ENCODE measurements around the gene MED12. TPM values are rescaled to one million over a fixed set of nuclear protein-coding genes. Genes with fewer than 3 reads are reported as not detected.

MED12 gene
- polyA plus RNA-seq, 6 donors from 2014 or later: 7.2 to 20.3 (median 9.0) TPM

DNA sequence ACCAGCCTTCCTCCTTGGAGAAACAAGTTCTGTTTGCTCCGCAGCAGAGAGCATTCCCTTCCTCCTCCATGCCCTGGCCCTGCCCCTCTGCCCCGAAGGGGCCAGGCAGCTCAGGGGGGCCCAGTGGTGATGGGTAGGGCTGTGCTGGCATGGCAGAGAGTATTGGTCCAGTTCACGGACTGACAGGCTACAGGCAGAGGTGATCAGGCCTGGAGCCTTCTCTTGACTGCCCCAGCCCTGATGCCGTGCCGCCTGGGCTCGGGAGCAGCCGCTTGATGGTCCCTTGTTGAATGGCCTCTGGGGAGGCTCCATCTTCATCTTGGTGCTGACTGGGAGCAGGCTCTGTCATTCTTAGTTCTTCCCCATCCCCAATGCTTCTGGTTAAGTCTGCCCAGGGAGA, 35.8 kb downstream of the MED12 start:
- DNase-seq (no peak), ATAC-seq (ENCODE audit: low read depth in 2 of 2) (no peak)
- Mint-ChIP-seq H3K4me3 (peak overlapping the region in 1 of 8 donors; percentile 33), H3K36me3 (no peaks in the 10 kb centered on the region), H3K4me1 (peaks cover 10 to 33% (median 19%) of the 10 kb centered on the region in 3 donors), H3K27ac (peak overlapping the region in 1 of 6 donors; percentile 86), H3K27me3 (no peaks in the 10 kb centered on the region), H3K9me3 (peaks cover 0 to 2% (median 0%) of the 10 kb centered on the region in 7 donors)

DNA sequence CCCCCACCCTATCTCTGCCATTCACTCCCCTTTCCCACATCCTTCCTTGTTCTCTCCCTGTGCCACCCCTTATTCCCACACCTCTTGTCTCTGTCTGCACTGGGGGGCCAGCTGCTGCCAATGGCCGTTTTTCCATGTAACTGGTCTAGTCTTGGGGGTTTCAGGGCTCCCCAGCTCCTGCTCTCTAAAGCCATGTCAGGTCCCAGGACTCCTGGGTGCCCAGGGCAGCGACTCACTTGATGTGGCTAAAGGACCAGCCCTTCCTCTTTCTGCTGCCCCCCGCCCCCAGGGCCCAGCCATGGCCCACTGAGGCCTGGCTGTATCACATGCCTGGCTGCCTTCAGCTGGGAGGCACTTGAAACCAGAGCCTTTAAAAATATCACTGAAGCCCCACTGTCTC, 36.2 kb downstream of the MED12 start:
- H3K4me3 Mint-ChIP-seq: no peak overlapping the region
- peaks cover 11 to 33% (median 19%) of the 10 kb centered on the region in 3 donors for H3K4me1 Mint-ChIP-seq
- H3K27ac Mint-ChIP-seq: peak overlapping the region in 2 of 6 donors; percentile 86 to 97
- DNase-seq (no peak), ATAC-seq (ENCODE audit: low read depth in 2 of 2) (no peak)
- H3K36me3 Mint-ChIP-seq: no peaks in the 10 kb centered on the region
- H3K9me3 Mint-ChIP-seq: peaks cover 0 to 2% (median 0%) of the 10 kb centered on the region in 7 donors
- no peaks in the 10 kb centered on the region for H3K27me3 Mint-ChIP-seq

DNA sequence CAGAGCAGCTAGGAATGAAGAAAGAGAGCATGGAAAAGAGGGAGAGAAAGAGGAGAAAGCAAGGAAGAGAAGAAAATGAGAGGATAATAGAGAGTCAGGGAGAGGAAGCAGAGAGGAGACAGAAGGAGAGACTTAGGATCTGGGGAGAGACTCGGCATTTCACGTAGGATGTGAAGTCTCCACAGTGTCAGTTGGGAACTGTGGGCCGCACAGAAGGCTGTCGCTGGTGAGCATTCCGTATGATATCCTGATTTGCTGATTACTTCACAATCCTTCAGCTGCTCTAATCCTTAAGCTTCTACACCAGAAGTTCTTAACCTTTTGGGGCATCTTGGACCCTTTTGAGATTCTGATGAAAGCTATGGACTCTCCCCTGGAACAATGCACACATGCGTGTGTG, 40.2 kb downstream of the MED12 start:
- H3K36me3 Mint-ChIP-seq: no peaks in the 10 kb centered on the region
- peak overlapping the region in 1 of 6 donors; percentile 23 for H3K27ac Mint-ChIP-seq
- no peak overlapping the region for H3K4me3 Mint-ChIP-seq

DNA sequence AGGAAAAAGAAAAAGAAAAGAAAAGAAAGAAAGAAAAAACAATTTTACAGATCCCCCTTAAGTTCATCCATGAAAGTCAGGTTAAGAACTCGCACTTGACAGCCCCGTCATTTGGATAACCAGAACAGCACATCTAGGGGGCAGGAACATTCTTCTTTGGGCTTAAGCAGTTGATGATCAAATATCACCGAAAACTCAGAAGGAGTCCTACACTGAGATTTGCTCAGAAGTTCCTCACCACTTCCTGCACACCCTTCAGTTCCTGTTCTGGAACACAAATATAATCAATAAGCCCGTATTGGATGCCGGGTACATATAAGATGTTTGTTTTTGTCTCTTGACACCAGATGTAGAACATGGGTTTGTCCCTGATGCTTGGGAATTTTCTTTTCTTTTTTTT, 40.9 kb downstream of the MED12 start:
- no peak for ATAC-seq (ENCODE audit: low read depth in 2 of 2)
- Mint-ChIP-seq H3K27ac (peak overlapping the region in 1 of 6 donors; percentile 69), H3K27me3 (no peaks in the 10 kb centered on the region), H3K36me3 (no peaks in the 10 kb centered on the region), H3K4me3 (no peak overlapping the region), H3K9me3 (no peaks in the 10 kb centered on the region), H3K4me1 (peaks cover 13 to 31% (median 13%) of the 10 kb centered on the region in 3 donors)
- DNase-seq: no peak

More for the DNA sequence above, 40.2 kb downstream of the MED12 start:
- Mint-ChIP-seq H3K4me1 (peaks cover 13 to 31% (median 14%) of the 10 kb centered on the region in 3 donors), H3K27me3 (no peaks in the 10 kb centered on the region), H3K9me3 (no peaks in the 10 kb centered on the region)
- ATAC-seq (ENCODE audit: low read depth in 2 of 2) (no peak), DNase-seq (no peak)

DNA sequence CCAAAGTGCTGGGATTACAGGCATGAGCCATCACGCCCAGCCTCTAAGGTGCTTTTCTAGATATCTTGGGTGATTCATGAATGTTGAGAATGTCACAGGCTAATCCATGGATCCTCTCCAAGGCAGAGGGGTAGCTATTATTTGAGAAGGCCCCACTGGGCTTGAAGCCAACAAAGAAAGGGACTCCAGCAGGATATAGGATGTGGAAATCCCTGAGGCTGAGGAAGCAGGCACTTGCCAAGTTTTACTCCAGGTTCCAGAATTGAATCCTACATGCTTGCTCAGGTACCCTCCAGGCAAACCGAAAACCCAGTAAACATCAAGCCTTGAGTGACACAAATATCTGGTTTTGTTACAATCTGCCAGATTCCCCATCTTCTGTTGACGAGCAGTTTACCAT, 42.1 kb downstream of the MED12 start:
- Mint-ChIP-seq H3K4me1 (peaks cover 9 to 27% (median 13%) of the 10 kb centered on the region in 3 donors), H3K27me3 (no peaks in the 10 kb centered on the region), H3K4me3 (no peak overlapping the region), H3K36me3 (no peaks in the 10 kb centered on the region), H3K9me3 (no peaks in the 10 kb centered on the region), H3K27ac (no peak overlapping the region)
- no peak for DNase-seq
- ATAC-seq (ENCODE audit: low read depth in 2 of 2): no peak

DNA sequence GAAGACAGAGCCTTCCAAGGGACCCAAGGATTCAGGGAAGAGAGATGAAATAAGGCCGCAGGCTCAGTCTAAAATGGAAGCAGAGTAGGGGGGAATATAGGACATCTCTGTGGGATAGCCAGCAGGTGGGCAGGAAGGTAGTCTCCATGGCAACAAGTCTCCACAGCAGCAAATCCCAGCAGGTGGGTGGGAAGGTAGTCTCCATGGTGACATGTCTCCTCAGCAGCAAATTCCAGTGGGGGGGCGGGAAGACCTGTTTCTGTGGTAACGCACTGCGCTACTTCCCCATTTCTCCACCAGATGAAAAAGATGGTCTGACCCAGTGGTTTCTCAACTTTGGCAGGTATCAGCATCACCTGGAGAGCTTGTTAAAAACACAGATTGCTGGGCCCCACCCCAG, 44.6 kb downstream of the MED12 start:
- Mint-ChIP-seq H3K9me3 (no peaks in the 10 kb centered on the region), H3K4me3 (no peak overlapping the region), H3K27ac (no peak overlapping the region), H3K27me3 (no peaks in the 10 kb centered on the region), H3K4me1 (peaks cover 8 to 15% (median 12%) of the 10 kb centered on the region in 3 donors), H3K36me3 (no peaks in the 10 kb centered on the region)
- DNase-seq: no peak
- no peak for ATAC-seq (ENCODE audit: low read depth in 2 of 2)

DNA sequence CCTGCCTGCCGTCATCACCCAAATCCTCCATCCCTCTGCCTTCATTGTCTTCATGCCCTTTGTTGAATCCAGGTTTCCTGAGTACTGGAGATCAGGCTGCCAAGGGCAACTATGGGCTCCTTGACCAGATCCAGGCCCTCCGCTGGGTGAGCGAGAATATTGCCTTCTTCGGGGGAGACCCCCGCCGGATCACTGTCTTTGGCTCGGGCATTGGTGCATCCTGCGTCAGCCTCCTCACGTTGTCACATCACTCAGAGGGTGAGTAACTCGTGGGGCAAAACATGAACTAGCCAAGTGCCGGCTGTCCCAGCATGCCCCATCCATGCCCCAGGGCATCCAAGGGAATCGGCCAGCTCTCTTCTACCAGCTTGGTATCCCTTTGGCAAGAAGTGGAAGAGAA, 45.7 kb downstream of the MED12 start:
- ATAC-seq (ENCODE audit: low read depth in 2 of 2) (no peak), DNase-seq (no peak)
- H3K27ac Mint-ChIP-seq: peak overlapping the region in 1 of 6 donors; percentile 64
- H3K4me1 Mint-ChIP-seq: peaks cover 8 to 9% (median 9%) of the 10 kb centered on the region in 3 donors
- no peaks in the 10 kb centered on the region for H3K27me3 Mint-ChIP-seq
- H3K4me3 Mint-ChIP-seq: peak overlapping the region in 1 of 8 donors; percentile 24
- no peaks in the 10 kb centered on the region for H3K9me3 Mint-ChIP-seq
- H3K36me3 Mint-ChIP-seq: no peaks in the 10 kb centered on the region

DNA sequence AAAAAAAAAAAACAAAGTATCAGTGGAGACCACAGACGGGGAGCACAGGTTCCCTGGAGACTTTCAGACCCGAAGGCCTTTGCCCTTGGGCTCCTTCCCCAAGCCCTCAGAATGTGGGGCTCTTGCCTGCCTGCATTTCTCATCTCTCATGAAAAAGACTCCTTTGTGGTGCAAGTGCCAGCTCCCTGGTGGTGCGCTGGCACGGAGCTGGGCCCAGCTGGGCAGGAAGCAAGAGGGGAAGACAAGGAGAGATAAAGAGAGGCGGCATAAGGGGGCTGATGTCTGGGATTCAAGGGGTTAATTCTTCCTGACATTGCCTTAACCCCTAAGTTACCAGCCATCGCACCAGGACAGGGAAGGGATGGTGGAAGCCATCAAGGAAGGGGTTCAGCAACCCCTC, 48.1 kb downstream of the MED12 start:
- no peak overlapping the region for H3K27ac Mint-ChIP-seq
- no peaks in the 10 kb centered on the region for H3K36me3 Mint-ChIP-seq
- H3K4me3 Mint-ChIP-seq: no peak overlapping the region
- peaks cover 0 to 4% (median 0%) of the 10 kb centered on the region in 3 donors for H3K27me3 Mint-ChIP-seq
- H3K4me1 Mint-ChIP-seq: peaks cover 12 to 14% (median 12%) of the 10 kb centered on the region in 3 donors
- no peaks in the 10 kb centered on the region for H3K9me3 Mint-ChIP-seq
- ATAC-seq (ENCODE audit: low read depth in 2 of 2) (no peak), DNase-seq (no peak)

DNA sequence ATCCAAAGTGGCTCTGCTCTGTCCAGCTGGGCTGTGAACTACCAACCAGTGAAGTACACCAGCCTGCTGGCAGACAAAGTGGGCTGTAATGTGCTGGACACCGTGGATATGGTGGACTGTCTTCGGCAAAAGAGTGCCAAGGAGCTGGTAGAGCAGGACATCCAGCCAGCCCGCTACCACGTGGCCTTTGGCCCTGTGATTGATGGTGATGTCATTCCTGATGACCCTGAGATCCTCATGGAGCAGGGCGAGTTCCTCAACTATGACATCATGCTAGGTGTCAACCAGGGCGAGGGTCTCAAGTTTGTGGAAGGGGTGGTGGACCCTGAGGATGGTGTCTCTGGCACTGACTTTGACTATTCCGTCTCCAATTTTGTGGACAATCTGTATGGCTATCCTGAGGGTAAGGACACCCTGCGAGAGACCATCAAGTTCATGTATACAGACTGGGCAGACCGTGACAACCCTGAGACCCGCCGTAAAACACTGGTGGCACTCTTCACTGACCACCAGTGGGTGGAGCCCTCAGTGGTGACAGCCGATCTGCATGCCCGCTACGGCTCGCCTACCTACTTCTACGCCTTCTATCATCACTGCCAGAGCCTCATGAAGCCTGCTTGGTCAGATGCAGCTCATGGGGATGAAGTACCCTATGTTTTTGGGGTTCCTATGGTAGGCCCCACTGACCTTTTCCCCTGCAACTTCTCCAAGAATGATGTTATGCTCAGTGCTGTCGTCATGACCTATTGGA, 48.8 kb downstream of the MED12 start:
- H3K27ac Mint-ChIP-seq: peak overlapping the region in 1 of 6 donors; percentile 60
- ATAC-seq (ENCODE audit: low read depth in 2 of 2): no peak
- DNase-seq: no peak
- no peaks in the 10 kb centered on the region for H3K36me3 Mint-ChIP-seq
- H3K9me3 Mint-ChIP-seq: no peaks in the 10 kb centered on the region
- H3K4me3 Mint-ChIP-seq: peak overlapping the region in 1 of 8 donors; percentile 29
- peaks cover 15 to 17% (median 16%) of the 10 kb centered on the region in 3 donors for H3K4me1 Mint-ChIP-seq
- H3K27me3 Mint-ChIP-seq: peaks cover 0 to 7% (median 0%) of the 10 kb centered on the region in 3 donors

DNA sequence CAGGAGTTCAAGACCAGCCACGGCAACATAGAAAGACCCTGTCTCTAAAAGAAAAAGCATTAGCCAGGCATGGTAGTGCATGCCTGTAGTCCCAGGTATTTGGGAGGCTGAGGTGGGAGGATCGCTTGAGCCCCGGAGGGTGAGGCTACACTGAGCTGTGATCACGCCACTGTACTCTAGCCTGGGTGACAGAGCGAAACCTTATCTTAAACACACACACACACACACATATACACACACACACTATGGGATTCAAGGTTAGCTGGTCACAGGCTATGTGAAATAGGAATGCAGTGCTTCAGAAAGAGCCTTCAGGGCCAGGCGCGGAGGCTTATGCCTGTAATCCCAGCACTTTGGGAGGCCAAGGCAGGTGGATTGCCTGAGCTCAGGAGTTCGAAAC, 49.7 kb downstream of the MED12 start:
- no peak for DNase-seq
- Mint-ChIP-seq H3K9me3 (no peaks in the 10 kb centered on the region), H3K4me1 (peaks cover 9 to 17% (median 16%) of the 10 kb centered on the region in 3 donors), H3K4me3 (no peak overlapping the region), H3K27ac (peak overlapping the region in 1 of 6 donors; percentile 12), H3K27me3 (peaks cover 0 to 7% (median 0%) of the 10 kb centered on the region in 3 donors), H3K36me3 (no peaks in the 10 kb centered on the region)
- ATAC-seq (ENCODE audit: low read depth in 2 of 2): no peak

DNA sequence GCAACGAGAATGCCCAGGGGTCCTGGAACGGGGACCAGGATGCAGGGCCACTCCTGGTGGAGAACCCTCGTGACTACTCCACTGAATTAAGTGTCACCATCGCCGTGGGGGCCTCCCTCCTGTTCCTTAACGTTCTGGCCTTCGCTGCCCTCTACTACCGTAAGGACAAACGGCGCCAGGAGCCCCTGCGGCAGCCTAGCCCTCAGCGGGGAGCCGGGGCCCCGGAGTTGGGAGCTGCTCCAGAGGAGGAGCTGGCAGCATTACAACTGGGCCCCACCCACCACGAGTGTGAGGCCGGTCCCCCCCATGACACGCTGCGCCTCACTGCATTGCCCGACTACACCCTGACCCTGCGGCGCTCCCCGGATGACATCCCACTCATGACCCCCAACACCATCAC, 51.2 kb downstream of the MED12 start:
- no peak for ATAC-seq (ENCODE audit: low read depth in 2 of 2)

DNA sequence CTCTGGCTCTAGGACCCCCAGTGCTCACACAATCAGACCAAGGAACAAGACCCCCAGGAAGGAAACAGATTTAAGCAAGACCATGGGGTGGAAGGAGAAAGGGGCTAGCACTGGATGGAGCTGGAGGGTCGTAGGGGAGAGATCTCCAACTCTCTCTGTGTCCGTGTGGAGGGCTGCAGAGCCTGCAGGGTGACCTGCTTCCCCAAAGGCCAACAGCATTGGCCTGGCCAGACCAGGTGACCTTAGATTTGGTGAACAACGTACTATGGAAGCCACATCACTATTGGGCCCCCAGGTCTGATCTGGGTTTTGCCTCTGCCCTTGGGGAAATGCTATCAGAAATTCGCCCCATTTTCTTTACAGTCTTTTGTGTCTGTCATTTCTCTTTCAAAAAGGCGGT, 52.3 kb downstream of the MED12 start:
- Mint-ChIP-seq H3K4me1 (peaks cover 6 to 17% (median 16%) of the 10 kb centered on the region in 3 donors), H3K27me3 (peaks cover 0 to 7% (median 0%) of the 10 kb centered on the region in 3 donors), H3K4me3 (no peak overlapping the region), H3K36me3 (no peaks in the 10 kb centered on the region), H3K9me3 (no peaks in the 10 kb centered on the region), H3K27ac (peak overlapping the region in 2 of 6 donors; percentile 49 to 51)
- ATAC-seq (ENCODE audit: low read depth in 2 of 2): no peak
- DNase-seq: no peak

More for the DNA sequence above, 51.2 kb downstream of the MED12 start:
- DNase-seq: no peak
- no peak overlapping the region for H3K27ac Mint-ChIP-seq
- H3K9me3 Mint-ChIP-seq: no peaks in the 10 kb centered on the region
- H3K4me1 Mint-ChIP-seq: peaks cover 6 to 17% (median 16%) of the 10 kb centered on the region in 3 donors
- no peaks in the 10 kb centered on the region for H3K36me3 Mint-ChIP-seq
- peaks cover 0 to 7% (median 0%) of the 10 kb centered on the region in 3 donors for H3K27me3 Mint-ChIP-seq
- no peak overlapping the region for H3K4me3 Mint-ChIP-seq

DNA sequence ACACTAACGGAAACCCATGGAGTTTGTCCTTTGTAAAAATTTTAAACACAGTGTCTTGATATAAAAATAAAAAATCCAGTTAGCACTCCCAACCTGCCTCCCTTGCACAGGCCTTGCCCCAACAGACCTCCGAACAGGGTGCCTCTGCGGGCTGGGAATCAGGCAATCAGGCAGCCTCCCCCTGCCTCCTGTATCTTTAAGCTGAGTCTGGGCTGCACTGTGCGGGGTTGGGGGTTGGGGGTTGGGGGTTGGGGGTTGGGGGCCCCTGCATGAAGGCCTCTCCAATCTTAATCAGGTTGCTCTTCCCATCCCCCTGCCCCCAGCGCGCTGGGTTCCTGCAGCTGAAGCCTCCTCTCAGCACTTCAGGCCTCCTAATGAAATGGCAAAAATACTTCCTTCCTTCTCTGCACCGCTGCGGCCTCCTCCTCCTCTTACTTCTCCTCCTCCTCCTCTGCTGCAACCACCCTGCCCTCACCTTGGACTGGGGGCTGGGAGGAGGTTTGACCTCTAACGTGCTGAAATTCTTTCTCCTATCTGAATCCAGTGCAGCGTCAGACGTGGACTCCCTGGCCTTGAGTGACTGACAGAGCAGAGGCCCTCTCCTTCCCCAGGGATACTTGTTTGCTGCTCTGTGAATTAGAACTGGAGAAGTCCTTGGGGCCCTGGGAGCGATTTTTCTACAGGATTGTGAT, 52.9 kb downstream of the MED12 start:
- Mint-ChIP-seq H3K4me3 (peak overlapping the region in 1 of 8 donors; percentile 42), H3K36me3 (no peaks in the 10 kb centered on the region), H3K9me3 (no peaks in the 10 kb centered on the region), H3K4me1 (peaks cover 6 to 17% (median 16%) of the 10 kb centered on the region in 3 donors), H3K27ac (peak overlapping the region in 4 of 6 donors; percentile 14 to 74 (median 38)), H3K27me3 (peaks cover 0 to 7% (median 0%) of the 10 kb centered on the region in 3 donors)
- no peak for ATAC-seq (ENCODE audit: low read depth in 2 of 2)
- no peak for DNase-seq

DNA sequence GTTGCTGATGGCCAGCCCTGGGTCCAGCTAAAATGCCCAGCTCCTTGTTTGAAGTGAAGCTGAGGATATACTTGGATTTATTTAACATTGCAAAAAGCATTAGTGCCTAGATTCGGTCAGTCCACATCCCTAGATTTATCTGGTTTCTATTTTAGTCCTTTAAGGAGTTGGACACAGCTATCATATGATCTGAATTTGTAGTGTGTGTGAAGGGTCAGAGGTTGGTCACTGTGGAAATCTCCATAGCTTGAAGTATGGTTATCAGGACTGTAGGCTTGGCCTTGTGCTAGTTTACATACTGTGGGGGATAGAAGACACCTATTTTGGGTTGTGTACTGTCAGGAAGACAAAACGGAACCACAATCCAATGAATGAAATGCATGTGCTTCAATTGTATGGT, 55.0 kb downstream of the MED12 start:
- DNase-seq (no peak), ATAC-seq (ENCODE audit: low read depth in 2 of 2) (no peak)
- H3K36me3 Mint-ChIP-seq: no peaks in the 10 kb centered on the region
- peaks cover 0 to 7% (median 0%) of the 10 kb centered on the region in 3 donors for H3K27me3 Mint-ChIP-seq
- H3K27ac Mint-ChIP-seq: no peak overlapping the region
- no peak overlapping the region for H3K4me3 Mint-ChIP-seq
- H3K4me1 Mint-ChIP-seq: peaks cover 6 to 14% (median 9%) of the 10 kb centered on the region in 3 donors
- no peaks in the 10 kb centered on the region for H3K9me3 Mint-ChIP-seq
